GM18520 (cell line): ENCODE measurements around the gene GPBP1.
A peak's percentile ranks its signal among the peaks of the same experiment; 100 is the strongest.
"Not testable (repeated sequence)": the region's sequence is repeated elsewhere in the genome, so short reads cannot be mapped to it uniquely, and the experiment has no call there.

Experiments
- ATAC-seq: cut with Tn5 transposase; IDR thresholded peaks from one replicate; pipeline ENCODE4 v1.9.1; 2021; ENCODE audit not compliant: unreplicated experiment

The GPBP1 gene, protein sequence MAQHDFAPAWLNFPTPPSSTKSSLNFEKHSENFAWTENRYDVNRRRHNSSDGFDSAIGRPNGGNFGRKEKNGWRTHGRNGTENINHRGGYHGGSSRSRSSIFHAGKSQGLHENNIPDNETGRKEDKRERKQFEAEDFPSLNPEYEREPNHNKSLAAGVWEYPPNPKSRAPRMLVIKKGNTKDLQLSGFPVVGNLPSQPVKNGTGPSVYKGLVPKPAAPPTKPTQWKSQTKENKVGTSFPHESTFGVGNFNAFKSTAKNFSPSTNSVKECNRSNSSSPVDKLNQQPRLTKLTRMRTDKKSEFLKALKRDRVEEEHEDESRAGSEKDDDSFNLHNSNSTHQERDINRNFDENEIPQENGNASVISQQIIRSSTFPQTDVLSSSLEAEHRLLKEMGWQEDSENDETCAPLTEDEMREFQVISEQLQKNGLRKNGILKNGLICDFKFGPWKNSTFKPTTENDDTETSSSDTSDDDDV

GRCh38 chr5:57173319-57174127, at the start of gene GPBP1:
Gene GPBP1 (plus strand): TSS chr5:57174059. CDS start chr5:57214131, 40,072 bp downstream.
- ATAC-seq = peak; percentile 74

- ATAC-seq = no peak
These were observed 45.5 kb upstream of the GPBP1 start for GRCh38 chr5:57128325-57128724.

DNA sequence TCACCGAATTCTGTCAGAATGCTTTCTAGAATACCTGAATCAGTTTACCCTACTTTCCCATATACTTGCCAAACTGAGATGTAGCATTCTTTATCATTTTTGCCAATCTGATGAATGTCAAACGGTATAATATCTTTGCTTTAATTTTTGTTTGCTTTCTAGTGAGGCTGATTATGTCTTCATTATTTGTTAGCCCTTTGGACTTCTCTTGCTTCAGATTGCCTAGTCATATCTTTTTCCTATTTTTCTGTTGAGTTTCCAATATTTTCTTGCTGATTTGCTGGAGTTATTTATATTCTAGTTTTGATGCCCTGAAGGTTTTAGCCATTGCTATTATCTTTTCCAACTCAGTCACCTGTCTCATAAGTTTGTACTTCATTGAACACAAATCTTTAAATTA, 40.3 kb upstream of the GPBP1 start:
- no peak for ATAC-seq

GRCh38 chr5:57137401-57137800, 36.5 kb upstream of the GPBP1 start:
- ATAC-seq = no peak

GRCh38 chr5:57152316-57152715, 21.5 kb upstream of the GPBP1 start:
- ATAC-seq = no peak

DNA sequence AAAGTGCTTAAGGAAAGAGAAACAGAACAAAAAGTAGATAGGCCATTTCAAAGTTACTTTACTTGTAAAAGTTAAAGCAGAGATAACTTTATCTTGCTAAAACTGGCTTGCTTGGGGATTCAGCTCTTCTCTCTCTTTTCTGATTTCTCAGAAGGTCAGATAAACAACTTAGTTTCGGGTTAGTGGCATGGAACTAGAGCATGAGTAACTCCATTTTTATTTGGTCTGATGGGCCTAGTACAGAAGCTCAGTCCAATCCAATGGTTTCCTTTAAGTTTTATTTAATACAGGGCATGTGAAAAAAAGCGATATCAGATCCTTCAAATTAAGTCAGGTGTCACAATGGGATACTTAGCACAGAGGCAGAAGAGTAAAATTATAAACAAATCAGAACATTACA, 18.8 kb upstream of the GPBP1 start:
- ATAC-seq = no peak

- no peak for ATAC-seq
These were observed 16.7 kb upstream of the GPBP1 start for GRCh38 chr5:57157131-57157530.

GRCh38 chr5:57157666-57158065, 16.2 kb upstream of the GPBP1 start:
- ATAC-seq = no peak

DNA sequence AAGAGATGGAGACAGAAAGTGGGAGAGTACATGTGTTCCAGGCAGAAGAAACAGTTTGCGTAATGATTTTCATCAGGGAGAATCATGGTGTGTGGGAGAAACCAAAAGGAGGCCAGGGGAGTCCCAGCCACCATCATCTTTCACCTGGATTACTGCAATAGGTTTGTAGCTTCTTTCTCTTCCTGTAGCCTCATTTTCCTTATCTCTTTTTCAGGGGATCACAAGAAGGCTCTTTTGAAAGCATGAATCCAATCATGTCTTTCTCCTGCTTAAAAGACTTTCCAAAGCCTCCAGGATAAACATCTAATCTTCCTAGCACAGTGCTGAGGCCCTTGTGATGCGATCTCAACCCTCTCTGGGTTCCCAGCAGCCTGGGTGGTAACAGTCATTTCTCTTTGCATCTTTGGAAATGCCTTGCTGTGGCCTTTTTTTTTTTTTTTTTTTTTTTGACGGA, 10.3 kb upstream of the GPBP1 start:
- ATAC-seq = no peak

- no peak for ATAC-seq
These were observed 9.7 kb upstream of the GPBP1 start for GRCh38 chr5:57164124-57164523.

- ATAC-seq = not testable (repeated sequence)
These were observed 8.7 kb upstream of the GPBP1 start for GRCh38 chr5:57165171-57165570.

DNA sequence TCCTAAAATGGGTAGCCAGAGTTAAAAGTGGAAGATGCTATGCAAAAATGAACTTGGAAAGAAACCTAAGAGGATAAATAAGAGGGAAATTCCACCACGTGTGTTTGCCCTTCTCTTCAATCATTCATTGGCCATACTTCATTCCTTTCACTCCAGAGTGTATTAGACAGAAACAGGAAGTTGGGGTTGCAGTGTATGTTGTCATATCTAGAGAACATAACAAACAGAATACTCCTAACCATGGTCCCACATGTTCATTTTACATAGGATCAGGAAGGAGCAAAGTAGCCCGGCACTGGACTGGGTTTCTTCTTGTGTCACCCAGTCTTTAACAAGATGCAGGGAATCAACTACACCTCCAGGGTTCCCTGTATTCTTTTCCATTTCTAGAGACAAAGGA, 7.6 kb upstream of the GPBP1 start:
- no peak for ATAC-seq

DNA sequence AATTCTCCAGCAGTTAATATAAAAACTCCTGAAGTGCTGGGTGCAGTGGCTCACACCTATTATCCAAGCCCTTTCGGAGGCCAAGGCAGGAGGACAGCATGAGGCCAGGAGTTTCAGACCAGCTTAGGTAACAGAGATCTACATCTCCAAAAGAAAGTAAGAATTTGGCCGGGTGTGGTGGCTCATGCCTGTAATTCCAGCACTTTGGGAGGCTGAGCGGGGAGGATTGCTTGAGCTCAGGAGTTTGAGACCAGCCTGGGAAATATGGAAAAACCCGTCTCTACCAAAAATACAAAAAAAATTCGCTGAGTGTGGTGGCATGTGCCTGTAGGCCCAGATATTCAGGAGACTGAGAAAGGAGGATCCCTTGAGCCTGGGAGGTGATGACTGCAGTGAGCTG, 6.7 kb upstream of the GPBP1 start:
- no peak for ATAC-seq

DNA sequence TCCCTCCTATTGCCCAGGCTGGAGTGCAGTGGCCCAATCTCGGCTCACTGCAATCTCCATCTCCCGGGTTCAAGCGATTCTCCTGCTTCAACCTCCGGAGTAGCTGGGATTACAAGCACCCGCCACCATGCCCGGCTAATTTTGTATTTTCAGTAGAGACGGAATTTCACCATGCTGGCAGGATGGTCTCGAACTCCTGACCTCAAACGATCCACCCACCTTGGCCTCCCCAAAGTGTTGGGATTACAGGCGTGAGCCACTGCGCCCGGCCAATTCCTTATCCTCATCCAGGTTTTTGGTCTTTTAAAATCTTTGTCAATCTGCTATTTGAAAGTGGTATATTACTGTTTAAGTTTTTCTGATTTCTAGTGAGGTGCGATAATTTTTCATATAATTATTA, 3.7 kb upstream of the GPBP1 start:
- not testable (repeated sequence) for ATAC-seq

GRCh38 chr5:57171816-57172465, 1.9 kb upstream of the GPBP1 start:
- no peak for ATAC-seq

GRCh38 chr5:57172466-57173318, 1.2 kb upstream of the GPBP1 start:
- ATAC-seq = no peak

- ATAC-seq = no peak
These were observed 450 bp downstream of the GPBP1 start for GRCh38 chr5:57174128-57174889.

DNA sequence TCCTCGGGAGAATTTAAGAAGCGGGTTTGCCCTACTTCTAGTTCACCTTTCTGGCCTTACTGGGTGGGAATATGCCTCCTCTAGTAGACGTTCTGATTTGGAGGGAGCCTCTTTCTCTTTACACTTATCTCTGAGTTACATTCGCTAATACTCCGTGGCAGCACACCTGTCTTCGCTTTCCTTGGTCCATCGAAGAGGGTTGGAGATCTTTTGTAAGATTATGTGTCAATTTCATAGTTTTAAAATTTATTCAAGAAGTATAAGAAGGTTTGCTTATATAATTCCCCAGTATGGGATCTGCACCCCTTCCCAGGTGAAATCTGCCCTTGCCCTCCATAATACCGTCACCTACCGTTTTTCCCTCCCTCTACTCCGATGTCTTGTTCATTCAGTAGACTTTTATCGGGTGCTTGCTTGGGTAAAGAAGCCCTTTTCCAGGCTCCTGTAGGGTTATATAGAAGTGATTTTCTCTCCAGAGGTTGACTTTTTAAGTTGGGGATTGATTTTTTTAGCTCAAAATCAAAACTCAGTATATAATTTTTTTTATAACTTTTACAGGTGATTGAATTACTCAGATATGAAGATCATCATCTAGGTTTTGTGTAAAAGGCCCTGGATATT, 1.1 kb downstream of the GPBP1 start:
- ATAC-seq = no peak

GRCh38 chr5:57175551-57176309, 1.9 kb downstream of the GPBP1 start:
- ATAC-seq = no peak
